Panc1 (cell line): ENCODE data around the gene ACTL6B. TPM values are rescaled to one million over a fixed set of nuclear protein-coding genes. Genes with fewer than 3 reads are reported as not detected.

Experiments
- ATAC-seq: fragments of 200-7000 bp; cut with Tn5 transposase; 2 replicates; pipeline ENCODE4 v1.9.1; 2020; ENCODE audit warnings: mild to moderate bottlenecking, moderate library complexity
- BruUV-seq: library from RNA; stranded (reverse); fragments of 400-500 nt; replicated peaks from 2 replicates; lab custom pipeline; 2021; lab: Mats Ljungman, UMichigan
- CTCF ChIA-PET: fragments of 300-600 bp; sonication (Branson Sonifier 250); formaldehyde crosslinking; loops from one replicate; lab custom pipeline; 2022; ENCODE audit warnings: antibody characterized with exemption; lab: Charles Lee
- POLR2A ChIA-PET: fragments of 300-600 bp; sonication (Branson Sonifier 250); formaldehyde crosslinking; loops from one replicate; lab custom pipeline; 2022; ENCODE audit warnings: antibody characterized with exemption; lab: Charles Lee
- DNase-seq: peaks from one replicate; pipeline ENCODE4 v3.0.0-alpha.2; 2010; ENCODE audit warnings: low read depth, low spot score
- H3K27ac ChIP-seq: 2 replicates; pipeline ENCODE4 v1.5.1; 2011; ENCODE audit warnings: mild to moderate bottlenecking, low read length, inconsistent platforms
- H3K27me3 ChIP-seq: fragments of 200-500 bp; sonication (Bioruptor generic); 2 replicates; pipeline ENCODE4 v1.6.0; 2014; ENCODE audit warnings: low read length, inconsistent platforms; ENCODE audit not compliant: control insufficient read depth, insufficient read depth
- H3K36me3 ChIP-seq: fragments of 200-500 bp; sonication (Bioruptor generic); 2 replicates; pipeline ENCODE4 v1.5.1; 2014; ENCODE audit warnings: inconsistent platforms, mild to moderate bottlenecking, low read length, moderate library complexity; ENCODE audit not compliant: control insufficient read depth, insufficient read depth
- H3K4me1 ChIP-seq: 2 replicates; pipeline ENCODE4 v1.5.1; 2011; ENCODE audit warnings: inconsistent platforms, mild to moderate bottlenecking, low read length, moderate library complexity; ENCODE audit not compliant: control insufficient read depth, insufficient read depth
- H3K4me3 ChIP-seq, 2 experiments: 2 replicates each; pipeline ENCODE4 v1.5.1; 2011 to 2012; ENCODE audit warnings: low read depth in 2 of 2, low read length in 2 of 2, mild to moderate bottlenecking in 2 of 2, inconsistent platforms in 1 of 2, moderate library complexity in 1 of 2
- H3K9me3 ChIP-seq: fragments of 200-500 bp; sonication (Bioruptor generic); 2 replicates; pipeline ENCODE4 v1.5.1; 2014; ENCODE audit warnings: low read depth, mild to moderate bottlenecking, inconsistent platforms, low read length, moderate library complexity; ENCODE audit not compliant: control insufficient read depth, insufficient read depth
- CTCF ChIP-seq: fragments of 450-650 bp; IDR thresholded peaks from 2 replicates; pipeline ENCODE4 v1.5.1; 2017; ENCODE audit warnings: mild to moderate bottlenecking
- POLR2AphosphoS5 ChIP-seq: IDR thresholded peaks from 2 replicates; pipeline ENCODE4 v1.6.1; 2012; ENCODE audit warnings: mild to moderate bottlenecking, low read depth, low read length, moderate library complexity
- REST ChIP-seq, 2 experiments: IDR thresholded peaks; 2 replicates each; pipeline ENCODE4 v1.6.1; 2011 to 2012; ENCODE audit warnings: low read depth in 2 of 2, control low read depth in 1 of 2, low read length in 1 of 2, mild to moderate bottlenecking in 1 of 2, moderate library complexity in 1 of 2; ENCODE audit not compliant: insufficient read depth in 1 of 2
- SIN3A ChIP-seq: IDR thresholded peaks from 2 replicates; pipeline ENCODE4 v1.6.1; 2012; ENCODE audit warnings: low read depth, mild to moderate bottlenecking, low read length, moderate library complexity, borderline replicate concordance; ENCODE audit not compliant: insufficient read depth
- TCF7L2 ChIP-seq: IDR thresholded peaks from 2 replicates; pipeline ENCODE4 v1.6.1; 2011; ENCODE audit warnings: mild to moderate bottlenecking, low read depth, low read length, inconsistent platforms
- in situ Hi-C: cut with HindIII; loops from 2 replicates; pipeline ENCODE4 v1.10.0; 2016; ENCODE audit warnings: low sequenced_read_pairs, low pct_unique_long_range_greater_than_20kb
- intact Hi-C: fragments of 100-400 bp; cut with micrococcal nuclease; formaldehyde crosslinking; loops from one replicate; pipeline ENCODE4 v1.10.0; 2022; ENCODE audit not compliant: unreplicated experiment
- total RNA-seq: library from RNA; stranded (reverse); gene quantifications from one replicate; pipeline ENCODE4 v1.2.1, GENCODE V29; 2021; ENCODE audit not compliant: unreplicated experiment

ACTL6B gene
- total RNA-seq, 1 experiment from 2014 or later = not detected

- intact Hi-C loops = loop anchor here (10.0 kb wide), 1 partner anchor 52 kb away; no protein-coding TSS in a partner anchor
- CTCF ChIA-PET = interaction anchor here (0.7 kb wide), 1 partner anchor 212 kb away, joined by 12 read pairs; no protein-coding TSS in a partner anchor
Measured at GRCh38 chr7:100686201-100686821, 30.1 kb upstream of the ACTL6B start.

GRCh38 chr7:100685631-100686145 lies 29.4 kb upstream of the ACTL6B start:
- no TSS peak for BruUV-seq
- no peak overlapping the region for H3K27ac ChIP-seq
- ChIA-PET POLR2A (no interaction called here), CTCF (interaction anchor here (0.7 kb wide), 1 partner anchor 211 kb away, joined by 12 read pairs; no protein-coding TSS in a partner anchor)
- H3K27me3 ChIP-seq = no peaks in the 10 kb centered on the region
- no peaks in the 10 kb centered on the region for H3K36me3 ChIP-seq
- DNase-seq = no peak
- no peaks in the 10 kb centered on the region for H3K9me3 ChIP-seq
- H3K4me3 ChIP-seq = no peak overlapping the region
- ATAC-seq = no peak
- in situ Hi-C loops = no loop called here
- H3K4me1 ChIP-seq = peaks cover 17% of the 10 kb centered on the region
- intact Hi-C loops = loop anchor here (10.0 kb wide), 1 partner anchor 51 kb away; no protein-coding TSS in a partner anchor
- no peak for TF ChIP-seq SIN3A
- no peak for TF ChIP-seq CTCF
- TF ChIP-seq TCF7L2 = no peak
- TF ChIP-seq REST (IDR thresholded peaks at IDR 0.05; ENCODE audit: insufficient read depth in 1 of 2, low read depth in 2 of 2, low read length in 1 of 2) = no peak

More at GRCh38 chr7:100686201-100686821, 30.1 kb upstream of the ACTL6B start:
- Histone ChIP-seq H3K9me3 (no peaks in the 10 kb centered on the region), H3K27ac (no peak overlapping the region), H3K4me1 (peaks cover 15% of the 10 kb centered on the region), H3K27me3 (no peaks in the 10 kb centered on the region), H3K36me3 (no peaks in the 10 kb centered on the region), H3K4me3 (no peak overlapping the region)
- BruUV-seq = no TSS peak
- DNase-seq (no peak), ATAC-seq (no peak)
- in situ Hi-C loops = no loop called here
- POLR2A ChIA-PET = no interaction called here
- TF ChIP-seq CTCF (no peak), POLR2AphosphoS5 (no peak), REST (IDR thresholded peaks at IDR 0.05; ENCODE audit: insufficient read depth in 1 of 2, low read depth in 2 of 2, low read length in 1 of 2) (no peak), TCF7L2 (no peak), SIN3A (no peak)
